HS-27A (cell line): ENCODE measurements around the gene TOMT.

Experiments used
- DNase-seq: peaks from one replicate; pipeline ENCODE4 v3.0.0-alpha.2; 2012; ENCODE audit warnings: low read depth, missing footprints

Gene TOMT

GRCh38 chr11:72088076-72088808 is 17.5 kb upstream of the TOMT start:
- DNase-seq: no peak

- no peak for DNase-seq
Observed at GRCh38 chr11:72091292-72091691, 14.4 kb upstream of the TOMT start.

GRCh38 chr11:72098741-72099140 is 7.0 kb upstream of the TOMT start:
- DNase-seq: no peak

GRCh38 chr11:72100009-72100408 is 5.7 kb upstream of the TOMT start:
- DNase-seq: no peak

- DNase-seq: no peak
Observed at GRCh38 chr11:72100462-72100861, 5.3 kb upstream of the TOMT start.

GRCh38 chr11:72102162-72102561 is 3.6 kb upstream of the TOMT start:
- no peak for DNase-seq

GRCh38 chr11:72102631-72102945 is 3.1 kb upstream of the TOMT start:
- DNase-seq: no peak

GRCh38 chr11:72102946-72103753 is 2.6 kb upstream of the TOMT start, which contains the start of gene LAMTOR1:
LAMTOR1 (minus strand) TSS chr11:72103297; CDS start chr11:72103224, 73 bp downstream.
- DNase-seq: peak; percentile 97

GRCh38 chr11:72103754-72104167 is 2.0 kb upstream of the TOMT start:
- DNase-seq: no peak

- no peak for DNase-seq
Observed at GRCh38 chr11:72111300-72112142, 5.8 kb downstream of the TOMT start.

- peak; percentile 99 for DNase-seq
Observed at GRCh38 chr11:72112143-72112977, 6.6 kb downstream of the TOMT start, which contains the start of gene ANAPC15. ANAPC15 (minus strand) TSS chr11:72112695; CDS start chr11:72111276, 1,419 bp downstream.

- DNase-seq: no peak
Observed at GRCh38 chr11:72112978-72113808, 7.5 kb downstream of the TOMT start.

- no peak for DNase-seq
Observed at GRCh38 chr11:72114570-72114969, 8.8 kb downstream of the TOMT start.

- DNase-seq: no peak
Observed at GRCh38 chr11:72116019-72116755, 10.5 kb downstream of the TOMT start.

GRCh38 chr11:72119198-72119597 is 13.5 kb downstream of the TOMT start:
- DNase-seq: no peak

GRCh38 chr11:72120930-72121329 is 15.2 kb downstream of the TOMT start:
- no peak for DNase-seq

- no peak for DNase-seq
Observed at GRCh38 chr11:72122607-72123006, 16.9 kb downstream of the TOMT start.

- no peak for DNase-seq
Observed at GRCh38 chr11:72123117-72123653, 17.5 kb downstream of the TOMT start.

- DNase-seq: no peak
Observed at GRCh38 chr11:72124046-72124445, 18.3 kb downstream of the TOMT start.

- DNase-seq: no peak
Observed at GRCh38 chr11:72125956-72126355, 20.2 kb downstream of the TOMT start.
